ENCODE data around the gene RPS21.

Gene RPS21

GRCh38 chr20:62345681-62346370, 41.1 kb upstream of the RPS21 start:
- TF ChIP-seq CTCF (IDR thresholded peaks at IDR 0.05; ENCODE audit: extremely low read depth, missing control alignments): no peak
- no peak for DNase-seq (ENCODE audit: low spot score)

- TF ChIP-seq CTCF (IDR thresholded peaks at IDR 0.05; ENCODE audit: extremely low read depth, missing control alignments): no peak
- no peak for DNase-seq (ENCODE audit: low spot score)
These were observed 40.3 kb upstream of the RPS21 start for GRCh38 chr20:62346398-62347150.

GRCh38 chr20:62347151-62347404, 39.8 kb upstream of the RPS21 start:
- TF ChIP-seq CTCF (IDR thresholded peaks at IDR 0.05; ENCODE audit: extremely low read depth, missing control alignments): no peak
- DNase-seq (ENCODE audit: low spot score): no peak

- no peak for DNase-seq (ENCODE audit: low spot score)
- TF ChIP-seq CTCF (IDR thresholded peaks at IDR 0.05; ENCODE audit: extremely low read depth, missing control alignments): no peak
These were observed 39.5 kb upstream of the RPS21 start for GRCh38 chr20:62347445-62347844.

- DNase-seq (ENCODE audit: low spot score): no peak
- TF ChIP-seq CTCF (IDR thresholded peaks at IDR 0.05; ENCODE audit: extremely low read depth, missing control alignments): no peak
These were observed 38.3 kb upstream of the RPS21 start for GRCh38 chr20:62348604-62349003.

- no peak for TF ChIP-seq CTCF (IDR thresholded peaks at IDR 0.05; ENCODE audit: extremely low read depth, missing control alignments)
- DNase-seq (ENCODE audit: low spot score): no peak
These were observed 37.3 kb upstream of the RPS21 start for GRCh38 chr20:62349556-62350097.

- TF ChIP-seq CTCF (IDR thresholded peaks at IDR 0.05; ENCODE audit: extremely low read depth, missing control alignments): no peak
These were observed 36.7 kb upstream of the RPS21 start for GRCh38 chr20:62350098-62350628.

More at GRCh38 chr20:62350098-62350628, 36.7 kb upstream of the RPS21 start:
- DNase-seq (ENCODE audit: low spot score): no peak

Data from GM20000 (cell line).